ENCODE results near the gene HSPD1. TPM values are rescaled to one million over a fixed set of nuclear protein-coding genes. Genes with fewer than 3 reads are reported as not detected.

Gene HSPD1
- total and polyA plus RNA-seq, 10 of the 15 experiments (the other 5 are each of a cell fraction or from before 2014, with no cell fraction given): 345 to 1,169 (median 695) TPM

DNA sequence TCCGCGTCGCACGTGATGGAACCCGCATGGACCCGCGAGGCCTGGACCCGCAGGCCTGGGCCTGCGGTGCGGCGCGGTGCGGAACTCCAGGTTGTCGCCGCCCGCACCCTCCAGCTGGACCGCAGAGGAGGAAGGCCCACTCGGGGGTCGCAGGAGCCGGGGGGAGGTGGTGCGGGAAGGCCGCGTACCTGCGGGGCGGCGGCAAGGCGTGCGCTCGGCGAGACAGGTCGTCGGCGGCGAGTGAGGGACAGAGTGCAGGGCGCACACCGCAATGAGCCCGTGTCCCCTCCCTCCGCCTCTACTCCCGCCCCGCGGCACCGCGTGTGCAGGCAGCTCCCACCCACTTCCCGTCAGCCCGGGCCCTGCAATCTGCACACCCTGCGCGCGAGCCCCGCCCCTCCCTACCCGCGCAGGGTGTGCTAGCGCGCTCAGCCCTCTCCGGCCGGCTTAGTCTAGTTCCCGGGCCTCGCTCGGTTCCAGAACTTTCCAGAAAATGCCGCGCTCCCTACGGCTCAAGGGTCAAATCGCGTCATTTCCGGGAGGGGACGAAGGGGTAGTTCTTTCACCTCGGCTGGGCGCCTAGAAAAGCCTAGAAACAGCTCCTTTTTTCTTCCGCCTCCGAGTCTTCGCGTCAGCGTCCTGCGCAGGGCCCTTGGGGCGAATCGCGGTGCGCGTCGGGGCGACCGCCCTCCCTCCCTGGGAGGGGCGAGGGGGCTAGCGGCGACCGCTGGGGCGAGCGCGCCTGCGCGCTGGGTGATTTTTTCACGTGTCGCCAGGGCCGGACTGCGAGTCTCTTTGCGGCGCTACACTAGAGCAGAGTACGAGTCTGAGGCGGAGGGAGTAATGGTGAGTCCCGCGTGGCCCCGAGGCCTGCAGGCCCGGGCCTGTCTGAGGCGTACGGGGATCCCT is at the start of gene HSPD1, which contains the start of gene HSPE1 (continued):
- TF ChIP-seq, protein P1, sequence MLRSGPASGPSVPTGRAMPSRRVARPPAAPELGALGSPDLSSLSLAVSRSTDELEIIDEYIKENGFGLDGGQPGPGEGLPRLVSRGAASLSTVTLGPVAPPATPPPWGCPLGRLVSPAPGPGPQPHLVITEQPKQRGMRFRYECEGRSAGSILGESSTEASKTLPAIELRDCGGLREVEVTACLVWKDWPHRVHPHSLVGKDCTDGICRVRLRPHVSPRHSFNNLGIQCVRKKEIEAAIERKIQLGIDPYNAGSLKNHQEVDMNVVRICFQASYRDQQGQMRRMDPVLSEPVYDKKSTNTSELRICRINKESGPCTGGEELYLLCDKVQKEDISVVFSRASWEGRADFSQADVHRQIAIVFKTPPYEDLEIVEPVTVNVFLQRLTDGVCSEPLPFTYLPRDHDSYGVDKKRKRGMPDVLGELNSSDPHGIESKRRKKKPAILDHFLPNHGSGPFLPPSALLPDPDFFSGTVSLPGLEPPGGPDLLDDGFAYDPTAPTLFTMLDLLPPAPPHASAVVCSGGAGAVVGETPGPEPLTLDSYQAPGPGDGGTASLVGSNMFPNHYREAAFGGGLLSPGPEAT (IDR thresholded peaks at IDR 0.05; ENCODE audit: low read depth): peak; percentile 89
- TF ChIP-seq BACH1 (IDR thresholded peaks at IDR 0.05; ENCODE audit: borderline replicate concordance) (peak; percentile 90), ATF7 (IDR thresholded peaks at IDR 0.05; ENCODE audit: low read depth) (peak; percentile 93), HCFC1 (IDR thresholded peaks at IDR 0.05; ENCODE audit: low read length) (peak; percentile 79), LARP7 (IDR thresholded peaks at IDR 0.05) (peak; percentile 88), TBL1XR1 (IDR thresholded peaks at IDR 0.05; ENCODE audit: low read depth, low read length) (no peak; the same call in none of the 2 replicates), SREBF1 (IDR thresholded peaks at IDR 0.05; ENCODE audit: low read length) (peak; percentile 19; the same call in 1 of the 2 replicates), FOXM1 (IDR thresholded peaks at IDR 0.05; ENCODE audit: low read depth, low read length) (no peak), SMARCA5 (IDR thresholded peaks at IDR 0.05) (peak; percentile 53), KLF5 (IDR thresholded peaks at IDR 0.05; ENCODE audit: partially characterized antibody) (peak; percentile 95), PAX8 (IDR thresholded peaks at IDR 0.05) (no peak), ESRRA (IDR thresholded peaks at IDR 0.05; ENCODE audit: low read length) (no peak; the same call in 1 of the 2 replicates), YY1 (IDR thresholded peaks at IDR 0.05; ENCODE audit: low read depth, low read length) (peak; percentile 90; the same call in 1 of the 2 replicates), ZSCAN29 (IDR thresholded peaks at IDR 0.05) (0 out of 2 replicates have a peak, but pooled peaks have one; percentile 78), POLR2A (IDR thresholded peaks at IDR 0.05; ENCODE audit: low read depth, low read length) (peak; percentile 96), CBX5 (IDR thresholded peaks at IDR 0.05; ENCODE audit: low read depth) (0 out of 2 replicates have a peak, but pooled peaks have one; percentile 69), TAF1 (IDR thresholded peaks at IDR 0.05; ENCODE audit: borderline replicate concordance, low read depth, low read length) (peak; percentile 96), STAT3 (IDR thresholded peaks at IDR 0.05; ENCODE audit: low read depth, low read length) (no peak), GABPA (IDR thresholded peaks at IDR 0.05; ENCODE audit: low read depth) (peak; percentile 88), JUNB (IDR thresholded peaks at IDR 0.05) (peak; percentile 81)
- TF ChIP-seq, protein P2, sequence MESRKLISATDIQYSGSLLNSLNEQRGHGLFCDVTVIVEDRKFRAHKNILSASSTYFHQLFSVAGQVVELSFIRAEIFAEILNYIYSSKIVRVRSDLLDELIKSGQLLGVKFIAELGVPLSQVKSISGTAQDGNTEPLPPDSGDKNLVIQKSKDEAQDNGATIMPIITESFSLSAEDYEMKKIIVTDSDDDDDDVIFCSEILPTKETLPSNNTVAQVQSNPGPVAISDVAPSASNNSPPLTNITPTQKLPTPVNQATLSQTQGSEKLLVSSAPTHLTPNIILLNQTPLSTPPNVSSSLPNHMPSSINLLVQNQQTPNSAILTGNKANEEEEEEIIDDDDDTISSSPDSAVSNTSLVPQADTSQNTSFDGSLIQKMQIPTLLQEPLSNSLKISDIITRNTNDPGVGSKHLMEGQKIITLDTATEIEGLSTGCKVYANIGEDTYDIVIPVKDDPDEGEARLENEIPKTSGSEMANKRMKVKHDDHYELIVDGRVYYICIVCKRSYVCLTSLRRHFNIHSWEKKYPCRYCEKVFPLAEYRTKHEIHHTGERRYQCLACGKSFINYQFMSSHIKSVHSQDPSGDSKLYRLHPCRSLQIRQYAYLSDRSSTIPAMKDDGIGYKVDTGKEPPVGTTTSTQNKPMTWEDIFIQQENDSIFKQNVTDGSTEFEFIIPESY (IDR thresholded peaks at IDR 0.05): peak; percentile 56; the same call in 1 of the 2 replicates
- TF ChIP-seq, protein P3, sequence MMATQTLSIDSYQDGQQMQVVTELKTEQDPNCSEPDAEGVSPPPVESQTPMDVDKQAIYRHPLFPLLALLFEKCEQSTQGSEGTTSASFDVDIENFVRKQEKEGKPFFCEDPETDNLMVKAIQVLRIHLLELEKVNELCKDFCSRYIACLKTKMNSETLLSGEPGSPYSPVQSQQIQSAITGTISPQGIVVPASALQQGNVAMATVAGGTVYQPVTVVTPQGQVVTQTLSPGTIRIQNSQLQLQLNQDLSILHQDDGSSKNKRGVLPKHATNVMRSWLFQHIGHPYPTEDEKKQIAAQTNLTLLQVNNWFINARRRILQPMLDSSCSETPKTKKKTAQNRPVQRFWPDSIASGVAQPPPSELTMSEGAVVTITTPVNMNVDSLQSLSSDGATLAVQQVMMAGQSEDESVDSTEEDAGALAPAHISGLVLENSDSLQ (IDR thresholded peaks at IDR 0.05): peak; percentile 71
- TF ChIP-seq, protein P4, sequence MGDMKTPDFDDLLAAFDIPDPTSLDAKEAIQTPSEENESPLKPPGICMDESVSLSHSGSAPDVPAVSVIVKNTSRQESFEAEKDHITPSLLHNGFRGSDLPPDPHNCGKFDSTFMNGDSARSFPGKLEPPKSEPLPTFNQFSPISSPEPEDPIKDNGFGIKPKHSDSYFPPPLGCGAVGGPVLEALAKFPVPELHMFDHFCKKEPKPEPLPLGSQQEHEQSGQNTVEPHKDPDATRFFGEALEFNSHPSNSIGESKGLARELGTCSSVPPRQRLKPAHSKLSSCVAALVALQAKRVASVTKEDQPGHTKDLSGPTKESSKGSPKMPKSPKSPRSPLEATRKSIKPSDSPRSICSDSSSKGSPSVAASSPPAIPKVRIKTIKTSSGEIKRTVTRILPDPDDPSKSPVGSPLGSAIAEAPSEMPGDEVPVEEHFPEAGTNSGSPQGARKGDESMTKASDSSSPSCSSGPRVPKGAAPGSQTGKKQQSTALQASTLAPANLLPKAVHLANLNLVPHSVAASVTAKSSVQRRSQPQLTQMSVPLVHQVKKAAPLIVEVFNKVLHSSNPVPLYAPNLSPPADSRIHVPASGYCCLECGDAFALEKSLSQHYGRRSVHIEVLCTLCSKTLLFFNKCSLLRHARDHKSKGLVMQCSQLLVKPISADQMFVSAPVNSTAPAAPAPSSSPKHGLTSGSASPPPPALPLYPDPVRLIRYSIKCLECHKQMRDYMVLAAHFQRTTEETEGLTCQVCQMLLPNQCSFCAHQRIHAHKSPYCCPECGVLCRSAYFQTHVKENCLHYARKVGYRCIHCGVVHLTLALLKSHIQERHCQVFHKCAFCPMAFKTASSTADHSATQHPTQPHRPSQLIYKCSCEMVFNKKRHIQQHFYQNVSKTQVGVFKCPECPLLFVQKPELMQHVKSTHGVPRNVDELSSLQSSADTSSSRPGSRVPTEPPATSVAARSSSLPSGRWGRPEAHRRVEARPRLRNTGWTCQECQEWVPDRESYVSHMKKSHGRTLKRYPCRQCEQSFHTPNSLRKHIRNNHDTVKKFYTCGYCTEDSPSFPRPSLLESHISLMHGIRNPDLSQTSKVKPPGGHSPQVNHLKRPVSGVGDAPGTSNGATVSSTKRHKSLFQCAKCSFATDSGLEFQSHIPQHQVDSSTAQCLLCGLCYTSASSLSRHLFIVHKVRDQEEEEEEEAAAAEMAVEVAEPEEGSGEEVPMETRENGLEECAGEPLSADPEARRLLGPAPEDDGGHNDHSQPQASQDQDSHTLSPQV (IDR thresholded peaks at IDR 0.05): peak; percentile 83
